ENCODE measurements around the gene DNAH2.

Gene DNAH2

DNA sequence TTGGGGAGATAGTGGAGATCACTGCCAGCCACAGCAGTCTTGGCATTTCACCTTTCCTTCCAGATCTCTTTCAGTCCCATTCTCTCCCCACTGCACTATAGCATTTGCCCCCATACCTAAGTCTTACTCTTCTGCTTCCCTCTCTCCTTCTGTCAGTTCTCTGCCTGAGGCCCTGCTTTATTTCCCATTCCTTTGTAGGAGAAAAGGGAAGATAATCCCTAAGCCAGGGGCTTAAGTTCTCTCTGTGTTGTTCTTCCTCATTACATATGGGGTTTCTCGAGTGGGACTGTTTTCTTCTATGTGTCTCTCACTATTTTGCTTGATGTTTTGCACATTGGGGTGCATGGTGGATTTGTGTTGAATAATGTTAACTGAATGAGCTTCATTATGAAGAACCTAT lies 122.9 kb downstream of the DNAH2 start:
- DNase-seq: no peak

DNA sequence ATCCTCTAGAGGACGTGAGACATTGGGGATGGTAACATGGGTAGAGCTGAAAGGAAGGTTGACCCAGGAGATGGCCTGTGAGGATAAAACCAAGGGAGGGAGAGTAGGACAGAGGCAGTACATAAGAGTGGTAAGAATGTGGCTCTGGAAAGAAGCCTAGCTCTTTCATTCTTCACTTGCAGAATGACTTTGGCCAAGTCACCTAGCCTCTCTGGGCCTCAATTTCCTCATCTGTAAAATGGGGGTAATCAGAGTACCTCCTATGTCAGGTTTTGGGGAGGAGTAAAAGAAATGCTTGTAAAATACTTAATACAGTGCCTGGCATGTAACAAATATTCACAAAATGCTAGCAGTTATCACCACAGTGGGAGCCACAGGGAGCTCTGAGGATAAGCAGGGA lies 123.3 kb downstream of the DNAH2 start:
- DNase-seq: no peak

DNA sequence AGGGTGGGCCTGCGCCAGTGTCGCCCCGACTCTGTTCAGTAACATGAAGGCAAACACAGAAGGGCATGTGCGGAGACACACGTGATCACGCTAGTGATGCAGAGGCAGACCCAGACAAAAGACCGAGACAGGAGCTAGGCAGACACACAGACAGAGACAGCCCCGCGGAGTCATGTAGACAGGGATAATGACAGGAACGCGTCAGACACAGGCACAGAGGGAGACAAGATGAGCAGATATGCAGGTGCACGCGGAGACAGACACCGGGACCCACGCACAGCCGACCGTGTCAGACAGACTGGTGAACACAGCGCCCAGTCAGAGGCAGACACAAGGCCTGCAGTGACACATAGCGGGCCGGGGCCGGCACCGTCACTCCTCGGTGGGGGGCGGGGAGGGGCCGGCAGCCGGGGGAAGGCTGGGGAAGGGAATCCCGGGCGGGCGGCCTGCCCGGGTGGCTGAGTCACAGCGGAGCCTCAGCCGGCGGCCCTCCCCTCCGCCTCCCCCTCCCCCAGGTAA lies 123.9 kb downstream of the DNAH2 start:
- peak; percentile 72 to 81 for DNase-seq

DNA sequence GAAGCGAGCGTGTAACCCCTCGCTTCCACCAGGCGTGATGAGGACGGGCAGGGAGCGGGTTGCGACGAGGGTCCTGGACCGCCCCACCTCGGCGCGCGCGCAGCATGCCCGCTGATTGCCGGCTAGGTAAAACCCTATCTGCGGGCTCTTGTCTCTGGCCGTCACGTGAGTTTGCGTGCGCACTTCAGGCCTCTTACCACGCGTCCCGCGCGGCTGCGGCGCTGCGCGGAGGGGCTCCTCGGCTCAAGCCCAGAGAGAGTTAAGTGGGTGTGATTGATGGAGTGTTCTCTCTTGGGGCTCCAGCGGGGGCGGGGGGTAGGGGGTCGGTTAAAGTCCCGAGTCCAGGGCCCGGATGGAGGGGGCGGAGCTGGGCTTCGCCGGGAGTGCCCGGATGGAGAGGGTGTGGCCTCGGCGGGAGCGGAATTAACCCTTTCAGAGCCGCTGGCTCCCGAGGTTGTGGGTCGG lies 124.4 kb downstream of the DNAH2 start:
- peak; percentile 79 to 89 for DNase-seq

DNA sequence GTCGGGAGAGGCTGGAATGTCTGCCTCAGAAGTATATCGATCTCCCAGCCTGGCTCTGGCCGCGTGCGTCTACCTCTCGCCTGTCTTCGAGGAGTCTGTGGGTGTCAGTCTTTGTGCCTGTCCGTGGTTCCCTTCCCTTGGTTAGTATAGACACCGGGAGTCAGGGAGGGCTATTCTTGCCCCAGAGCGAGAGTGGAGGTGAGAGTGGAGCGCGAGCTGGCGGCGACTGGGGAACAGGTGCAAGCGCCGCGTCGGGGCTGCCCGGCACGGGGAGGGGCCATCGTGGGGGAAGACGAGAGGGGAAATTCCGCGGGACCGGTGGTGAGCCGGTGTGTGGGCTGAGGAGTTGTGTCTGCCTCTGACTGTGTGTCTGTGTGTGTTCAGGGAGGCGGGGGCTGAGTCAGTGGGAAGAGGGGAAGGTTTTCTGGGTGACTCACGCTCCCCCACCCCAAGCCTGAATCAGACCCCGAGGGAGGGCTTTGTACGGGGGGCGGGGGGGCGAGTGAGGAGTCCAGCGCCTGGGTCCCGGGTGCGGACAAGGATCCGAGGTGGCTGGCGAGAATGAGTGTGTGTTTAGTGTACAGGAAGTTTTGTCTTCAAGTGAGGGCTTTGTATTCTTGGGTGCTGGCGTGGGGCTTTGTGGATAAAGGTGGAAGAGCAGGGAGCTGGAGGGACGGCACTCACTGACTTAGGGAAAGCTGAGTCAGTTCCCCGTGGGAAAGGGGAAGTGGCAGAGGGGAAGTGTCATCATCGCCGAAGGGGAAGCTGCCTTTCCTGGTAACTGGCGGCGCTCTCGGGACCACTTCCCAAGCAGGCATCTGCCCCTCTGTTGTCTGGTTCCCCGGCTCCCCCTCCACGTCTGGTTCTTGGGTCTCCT lies 125.1 kb downstream of the DNAH2 start:
- peak; percentile 41 to 77 for DNase-seq

DNA sequence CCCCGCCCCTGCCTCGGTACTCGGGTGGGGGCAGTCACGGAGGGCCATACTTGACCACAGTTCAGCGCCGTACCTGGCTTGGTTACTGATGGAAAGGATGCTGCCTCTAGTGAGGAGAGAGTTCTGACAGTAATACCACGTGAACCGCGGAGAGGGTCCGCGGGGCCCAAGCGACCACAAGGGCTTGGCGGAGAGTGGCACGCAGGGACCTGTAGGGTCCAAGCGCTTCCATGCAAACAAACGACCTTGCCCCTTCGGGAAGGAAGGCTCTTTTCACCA lies 125.7 kb downstream of the DNAH2 start:
- DNase-seq: no peak

DNA sequence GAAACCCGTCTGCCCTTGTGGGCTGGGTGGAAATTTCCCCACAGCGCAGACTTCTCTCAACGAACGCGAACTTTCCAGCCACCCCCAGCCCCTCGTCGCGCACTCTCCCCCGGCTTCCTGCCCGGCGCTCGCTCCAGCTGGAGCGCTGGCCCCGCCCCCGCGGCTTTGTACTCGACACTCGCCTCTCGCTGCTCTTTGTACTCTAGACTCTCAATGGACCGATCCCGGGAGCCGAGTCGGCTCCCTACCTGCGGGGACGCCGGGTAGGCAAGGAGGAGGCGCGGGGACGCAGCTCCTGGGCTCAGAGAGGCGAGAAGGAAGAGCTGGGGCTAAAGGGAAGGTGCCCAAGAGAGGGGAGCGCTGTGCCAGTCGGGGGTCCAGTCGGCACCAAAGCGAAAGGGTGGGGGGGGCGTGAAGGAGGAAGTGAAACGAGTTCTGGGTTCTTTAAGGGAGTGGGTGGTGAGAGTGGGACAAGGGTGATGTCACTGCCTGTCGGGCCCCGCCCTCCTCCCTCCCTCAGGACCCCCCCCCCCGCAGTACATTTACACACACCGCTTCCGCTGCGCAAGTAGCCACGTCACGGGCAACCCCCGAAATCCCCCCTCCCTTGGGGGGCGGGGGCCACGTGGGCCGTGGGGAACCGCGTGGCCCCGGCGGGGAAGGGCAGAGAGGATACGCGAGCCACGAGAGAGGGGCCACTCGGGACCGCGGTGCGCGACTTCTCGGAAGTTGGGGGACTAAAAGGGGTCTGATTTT lies 126.2 kb downstream of the DNAH2 start:
- DNase-seq: peak; percentile 58 to 68

DNA sequence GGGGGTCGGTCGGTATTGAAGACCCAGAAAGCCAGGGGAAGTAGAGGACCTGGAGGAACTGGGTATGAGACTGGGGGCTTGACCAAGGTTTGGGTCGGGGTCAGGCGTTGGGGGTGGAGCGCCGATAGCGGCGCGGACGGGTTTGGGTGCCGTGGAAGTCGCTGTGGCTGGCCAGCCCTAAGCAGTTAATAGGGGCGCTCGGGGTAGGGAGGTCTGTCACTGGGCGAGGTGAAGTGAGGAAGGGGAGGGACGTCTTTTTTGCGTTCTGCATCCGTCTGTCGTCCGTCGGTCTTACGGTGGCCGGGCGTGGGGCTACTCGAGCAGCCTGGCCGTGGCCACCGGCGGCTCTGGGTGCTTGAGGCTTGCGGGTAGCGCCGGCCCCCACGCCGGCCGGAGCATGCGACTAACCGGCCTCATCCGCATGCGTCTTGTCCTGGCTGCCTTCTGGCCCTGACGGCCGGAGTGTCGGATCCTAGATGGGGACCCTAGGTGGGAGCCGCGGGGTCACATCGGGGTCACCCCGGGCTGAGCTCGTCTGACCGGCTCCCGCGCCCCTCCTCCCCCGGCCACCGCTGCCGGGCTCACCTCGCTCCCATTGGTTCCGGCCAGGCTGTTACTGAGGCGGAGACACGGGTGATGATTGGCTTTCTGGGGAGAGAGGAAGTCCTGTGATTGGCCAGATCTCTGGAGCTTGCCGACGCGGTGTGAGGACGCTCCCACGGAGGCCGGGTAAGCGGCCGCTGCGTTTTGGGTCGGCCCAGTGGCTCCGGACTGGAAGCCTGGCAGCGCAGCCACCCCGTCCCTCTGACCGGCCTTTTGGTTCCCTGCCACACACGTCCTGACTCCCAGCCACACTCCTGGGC lies 127.0 kb downstream of the DNAH2 start:
- DNase-seq: peak; percentile 91 to 97

DNA sequence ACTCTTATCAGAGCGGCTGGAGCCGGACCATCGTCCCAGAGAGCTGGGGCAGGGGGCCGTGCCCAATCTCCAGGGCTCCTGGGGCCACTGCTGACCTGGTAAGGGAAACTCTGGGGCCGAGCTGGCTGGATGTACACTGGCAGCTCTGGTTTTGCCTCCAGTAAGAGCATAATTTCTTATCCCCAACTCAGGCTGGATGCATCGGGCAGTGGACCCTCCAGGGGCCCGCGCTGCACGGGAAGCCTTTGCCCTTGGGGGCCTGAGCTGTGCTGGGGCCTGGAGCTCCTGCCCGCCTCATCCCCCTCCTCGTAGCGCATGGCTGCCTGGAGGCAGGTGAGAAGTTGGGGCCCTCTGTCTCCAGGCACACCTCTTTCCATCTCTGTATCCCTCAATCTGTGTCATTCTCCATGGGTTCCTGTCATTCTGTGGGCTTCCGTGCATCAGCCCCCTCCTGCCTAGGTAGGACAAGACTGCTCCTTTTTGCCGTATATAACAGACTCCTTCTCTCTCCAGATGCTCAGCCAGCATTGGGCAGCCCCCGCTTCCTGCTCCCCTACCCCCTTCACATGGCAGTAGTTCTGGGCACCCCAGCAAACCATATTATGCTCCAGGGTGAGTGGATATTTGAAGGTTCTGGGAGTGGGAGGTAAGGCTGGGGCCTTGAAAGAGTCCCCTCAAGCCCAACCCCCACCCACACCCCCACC lies 128.0 kb downstream of the DNAH2 start:
- no peak for DNase-seq

DNA sequence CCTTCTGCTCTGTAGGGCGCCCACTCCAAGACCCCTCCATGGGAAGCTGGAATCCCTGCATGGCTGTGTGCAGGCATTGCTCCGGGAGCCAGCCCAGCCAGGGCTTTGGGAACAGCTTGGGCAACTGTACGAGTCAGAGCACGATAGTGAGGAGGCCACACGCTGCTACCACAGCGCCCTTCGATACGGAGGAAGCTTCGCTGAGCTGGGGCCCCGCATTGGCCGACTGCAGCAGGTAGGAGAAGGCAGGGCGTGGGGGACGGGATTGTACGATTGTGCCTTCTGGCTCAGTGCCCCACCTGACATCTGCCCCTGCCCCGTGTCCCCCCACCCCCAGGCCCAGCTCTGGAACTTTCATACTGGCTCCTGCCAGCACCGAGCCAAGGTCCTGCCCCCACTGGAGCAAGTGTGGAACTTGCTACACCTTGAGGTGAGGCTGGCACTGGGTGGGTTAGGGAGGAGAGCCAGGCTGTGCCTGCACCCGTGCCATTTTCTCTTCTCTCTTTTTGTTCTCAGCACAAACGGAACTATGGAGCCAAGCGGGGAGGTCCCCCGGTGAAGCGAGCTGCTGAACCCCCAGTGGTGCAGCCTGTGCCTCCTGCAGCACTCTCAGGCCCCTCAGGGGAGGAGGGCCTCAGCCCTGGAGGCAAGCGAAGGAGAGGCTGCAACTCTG lies 128.7 kb downstream of the DNAH2 start:
- DNase-seq: no peak

DNA sequence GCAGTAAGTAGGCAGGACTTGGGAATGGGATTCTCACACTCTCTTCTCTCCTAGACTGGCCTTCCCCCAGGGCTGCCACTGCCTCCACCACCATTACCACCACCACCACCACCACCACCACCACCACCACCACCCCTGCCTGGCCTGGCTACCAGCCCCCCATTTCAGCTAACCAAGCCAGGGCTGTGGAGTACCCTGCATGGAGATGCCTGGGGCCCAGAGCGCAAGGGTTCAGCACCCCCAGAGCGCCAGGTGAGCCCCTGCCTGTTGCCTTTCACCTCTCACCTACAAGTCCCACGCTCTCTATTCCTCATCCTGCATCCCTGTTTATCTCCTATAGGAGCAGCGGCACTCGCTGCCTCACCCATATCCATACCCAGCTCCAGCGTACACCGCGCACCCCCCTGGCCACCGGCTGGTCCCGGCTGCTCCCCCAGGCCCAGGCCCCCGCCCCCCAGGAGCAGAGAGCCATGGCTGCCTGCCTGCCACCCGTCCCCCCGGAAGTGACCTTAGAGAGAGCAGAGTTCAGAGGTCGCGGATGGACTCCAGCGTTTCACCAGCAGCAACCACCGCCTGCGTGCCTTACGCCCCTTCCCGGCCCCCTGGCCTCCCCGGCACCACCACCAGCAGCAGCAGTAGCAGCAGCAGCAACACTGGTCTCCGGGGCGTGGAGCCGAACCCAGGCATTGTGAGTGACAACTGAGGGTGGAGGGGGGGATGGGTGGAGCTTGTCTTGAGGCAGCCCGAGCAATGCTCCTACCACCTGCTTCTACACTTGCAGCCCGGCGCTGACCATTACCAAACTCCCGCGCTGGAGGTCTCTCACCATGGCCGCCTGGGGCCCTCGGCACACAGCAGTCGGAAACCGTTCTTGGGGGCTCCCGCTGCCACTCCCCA lies 129.5 kb downstream of the DNAH2 start:
- DNase-seq: no peak

DNA sequence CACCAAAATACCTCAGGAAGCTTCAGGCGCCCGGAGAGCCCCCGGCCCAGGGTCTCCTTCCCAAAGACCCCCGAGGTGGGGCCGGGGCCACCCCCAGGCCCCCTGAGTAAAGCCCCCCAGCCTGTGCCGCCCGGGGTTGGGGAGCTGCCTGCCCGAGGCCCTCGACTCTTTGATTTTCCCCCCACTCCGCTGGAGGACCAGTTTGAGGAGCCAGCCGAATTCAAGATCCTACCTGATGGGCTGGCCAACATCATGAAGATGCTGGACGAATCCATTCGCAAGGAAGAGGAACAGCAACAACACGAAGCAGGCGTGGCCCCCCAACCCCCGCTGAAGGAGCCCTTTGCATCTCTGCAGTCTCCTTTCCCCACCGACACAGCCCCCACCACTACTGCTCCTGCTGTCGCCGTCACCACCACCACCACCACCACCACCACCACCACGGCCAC lies 130.6 kb downstream of the DNAH2 start:
- no peak for DNase-seq

DNA sequence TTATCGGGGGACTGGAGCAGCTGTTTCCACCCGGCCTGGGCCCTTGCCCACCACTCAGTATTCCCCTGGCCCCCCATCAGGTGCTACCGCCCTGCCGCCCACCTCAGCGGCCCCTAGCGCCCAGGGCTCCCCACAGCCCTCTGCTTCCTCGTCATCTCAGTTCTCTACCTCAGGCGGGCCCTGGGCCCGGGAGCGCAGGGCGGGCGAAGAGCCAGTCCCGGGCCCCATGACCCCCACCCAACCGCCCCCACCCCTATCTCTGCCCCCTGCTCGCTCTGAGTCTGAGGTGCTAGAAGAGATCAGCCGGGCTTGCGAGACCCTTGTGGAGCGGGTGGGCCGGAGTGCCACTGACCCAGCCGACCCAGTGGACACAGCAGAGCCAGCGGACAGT lies 131.2 kb downstream of the DNAH2 start:
- DNase-seq: no peak

DNA sequence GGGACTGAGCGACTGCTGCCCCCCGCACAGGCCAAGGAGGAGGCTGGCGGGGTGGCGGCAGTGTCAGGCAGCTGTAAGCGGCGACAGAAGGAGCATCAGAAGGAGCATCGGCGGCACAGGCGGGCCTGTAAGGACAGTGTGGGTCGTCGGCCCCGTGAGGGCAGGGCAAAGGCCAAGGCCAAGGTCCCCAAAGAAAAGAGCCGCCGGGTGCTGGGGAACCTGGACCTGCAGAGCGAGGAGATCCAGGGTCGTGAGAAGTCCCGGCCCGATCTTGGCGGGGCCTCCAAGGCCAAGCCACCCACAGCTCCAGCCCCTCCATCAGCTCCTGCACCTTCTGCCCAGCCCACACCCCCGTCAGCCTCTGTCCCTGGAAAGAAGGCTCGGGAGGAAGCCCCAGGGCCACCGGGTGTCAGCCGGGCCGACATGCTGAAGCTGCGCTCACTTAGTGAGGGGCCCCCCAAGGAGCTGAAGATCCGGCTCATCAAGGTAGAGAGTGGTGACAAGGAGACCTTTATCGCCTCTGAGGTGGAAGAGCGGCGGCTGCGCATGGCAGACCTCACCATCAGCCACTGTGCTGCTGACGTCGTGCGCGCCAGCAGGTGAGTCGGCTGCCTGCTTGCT lies 131.7 kb downstream of the DNAH2 start:
- no peak for DNase-seq

DNA sequence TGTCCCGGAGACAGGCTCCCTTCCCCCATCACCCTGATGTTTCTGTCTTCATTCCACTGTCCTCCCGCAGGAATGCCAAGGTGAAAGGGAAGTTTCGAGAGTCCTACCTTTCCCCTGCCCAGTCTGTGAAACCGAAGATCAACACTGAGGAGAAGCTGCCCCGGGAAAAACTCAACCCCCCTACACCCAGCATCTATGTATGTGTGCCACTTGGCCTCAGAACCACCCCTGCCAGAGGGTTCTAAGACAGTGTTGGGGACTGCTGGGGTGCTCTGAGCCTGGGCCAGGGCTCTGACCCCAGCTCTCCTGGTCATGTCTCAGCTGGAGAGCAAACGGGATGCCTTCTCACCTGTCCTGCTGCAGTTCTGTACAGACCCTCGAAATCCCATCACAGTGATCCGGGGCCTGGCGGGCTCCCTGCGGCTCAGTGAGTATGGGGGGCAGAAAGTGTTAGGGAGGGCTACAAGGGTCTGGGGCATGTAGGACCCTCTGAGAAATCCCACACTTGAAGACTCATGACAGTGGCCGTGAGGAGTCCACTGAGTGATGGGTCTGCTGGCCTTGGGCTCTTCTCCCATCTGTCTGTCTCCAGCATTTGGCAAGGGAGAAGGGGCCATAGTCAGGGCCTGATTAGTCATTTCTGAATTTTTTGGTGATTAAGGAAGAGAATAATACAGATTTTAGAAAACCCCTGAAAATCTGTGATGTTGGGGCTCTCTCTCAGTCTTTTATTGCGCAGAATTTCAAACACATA lies 132.4 kb downstream of the DNAH2 start:
- DNase-seq: no peak

DNA sequence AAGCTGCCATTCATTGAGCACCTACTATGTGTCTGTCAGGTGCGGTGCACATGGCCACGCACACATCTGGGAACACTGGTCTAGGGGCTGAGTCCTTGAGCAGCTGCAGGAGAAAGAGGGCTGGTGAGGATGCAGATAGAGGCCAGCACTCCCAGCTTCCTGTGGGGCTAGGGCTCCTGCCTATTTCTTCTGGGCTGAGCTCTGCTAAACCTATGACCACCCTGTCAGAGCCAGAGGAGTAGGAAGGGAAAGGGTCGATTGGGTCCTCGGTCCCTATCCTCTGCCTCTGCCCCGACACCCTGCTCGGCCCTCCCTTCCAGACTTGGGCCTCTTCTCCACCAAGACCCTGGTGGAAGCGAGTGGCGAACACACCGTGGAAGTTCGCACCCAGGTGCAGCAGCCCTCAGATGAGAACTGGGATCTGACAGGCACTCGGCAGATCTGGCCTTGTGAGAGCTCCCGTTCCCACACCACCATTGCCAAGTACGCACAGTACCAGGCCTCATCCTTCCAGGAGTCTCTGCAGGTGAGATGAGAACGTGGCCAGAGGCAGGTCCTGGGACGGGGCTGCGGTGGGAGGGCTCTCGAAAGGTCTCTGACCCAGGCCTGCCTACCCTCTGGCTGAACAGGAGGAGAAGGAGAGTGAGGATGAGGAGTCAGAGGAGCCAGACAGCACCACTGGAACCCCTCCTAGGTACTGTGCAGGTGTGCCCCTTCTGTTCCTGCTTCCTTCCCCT lies 133.3 kb downstream of the DNAH2 start:
- no peak for DNase-seq

DNA sequence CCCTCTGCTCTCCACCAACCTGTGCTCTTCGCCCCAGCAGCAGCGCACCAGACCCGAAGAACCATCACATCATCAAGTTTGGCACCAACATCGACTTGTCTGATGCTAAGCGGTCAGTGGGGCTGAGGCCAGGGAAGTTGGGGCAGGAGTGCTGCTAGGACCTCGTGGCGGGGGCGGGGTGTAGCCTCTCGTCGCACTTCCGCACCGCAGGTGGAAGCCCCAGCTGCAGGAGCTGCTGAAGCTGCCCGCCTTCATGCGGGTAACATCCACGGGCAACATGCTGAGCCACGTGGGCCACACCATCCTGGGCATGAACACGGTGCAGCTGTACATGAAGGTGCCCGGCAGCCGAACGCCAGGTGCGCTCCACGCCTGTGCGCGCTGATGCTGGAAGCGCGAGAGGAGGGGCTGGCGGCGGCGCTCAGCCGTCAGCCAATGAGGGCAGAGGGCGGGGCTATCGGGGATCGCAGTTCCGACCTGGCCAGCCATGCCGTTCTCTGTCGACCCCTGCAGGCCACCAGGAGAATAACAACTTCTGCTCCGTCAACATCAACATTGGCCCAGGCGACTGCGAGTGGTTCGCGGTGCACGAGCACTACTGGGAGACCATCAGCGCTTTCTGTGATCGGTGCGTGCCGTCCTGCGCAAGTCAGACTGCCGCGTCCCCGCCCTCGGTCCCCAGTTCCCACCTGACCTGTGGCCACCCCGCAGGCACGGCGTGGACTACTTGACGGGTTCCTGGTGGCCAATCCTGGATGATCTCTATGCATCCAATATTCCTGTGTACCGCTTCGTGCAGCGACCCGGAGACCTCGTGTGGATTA lies 134.1 kb downstream of the DNAH2 start:
- DNase-seq: peak; percentile 79 to 93

DNA sequence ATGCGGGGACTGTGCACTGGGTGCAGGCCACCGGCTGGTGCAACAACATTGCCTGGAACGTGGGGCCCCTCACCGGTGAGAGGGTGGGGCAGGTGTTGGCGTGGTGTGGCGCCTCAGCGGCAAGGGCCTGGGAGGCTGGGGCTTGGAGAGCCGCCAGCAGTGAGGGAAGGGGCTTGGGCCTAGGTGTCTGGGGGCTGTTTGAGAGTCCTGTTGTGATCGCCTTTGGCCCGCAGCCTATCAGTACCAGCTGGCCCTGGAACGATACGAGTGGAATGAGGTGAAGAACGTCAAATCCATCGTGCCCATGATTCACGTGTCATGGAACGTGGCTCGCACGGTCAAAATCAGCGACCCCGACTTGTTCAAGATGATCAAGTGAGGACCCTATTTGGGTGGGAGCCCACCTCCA lies 134.7 kb downstream of the DNAH2 start:
- DNase-seq: no peak
